Subcutaneous adipose tissue (tissue), 4 donors: ENCODE data around the gene FNBP1L. TPM values are rescaled to one million over a fixed set of nuclear protein-coding genes. Genes with fewer than 3 reads are reported as not detected.

Source experiments
- total RNA-seq, 4 donors: library from RNA; depleted of rRNA; stranded (reverse); fragments of >200 nt; gene quantifications; one replicate each; pipeline ENCODE4 v1.1.0, GENCODE V29; 2016
- TF ChIP-seq, protein P1 (sequence below): fragments of 450-650 bp; IDR thresholded peaks from one replicate; pipeline ENCODE4 v1.5.1; 2016; ENCODE audit warnings: low read depth, mild to moderate bottlenecking, control low read depth, antibody characterized with exemption, moderate library complexity

Gene FNBP1L
- total RNA-seq, 4 donors from 2014 or later: 30.1 to 53.1 (median 38.6) TPM

GRCh38 chr1:93595266-93595665 lies 147.3 kb downstream of the FNBP1L start:
- TF ChIP-seq, protein P1, sequence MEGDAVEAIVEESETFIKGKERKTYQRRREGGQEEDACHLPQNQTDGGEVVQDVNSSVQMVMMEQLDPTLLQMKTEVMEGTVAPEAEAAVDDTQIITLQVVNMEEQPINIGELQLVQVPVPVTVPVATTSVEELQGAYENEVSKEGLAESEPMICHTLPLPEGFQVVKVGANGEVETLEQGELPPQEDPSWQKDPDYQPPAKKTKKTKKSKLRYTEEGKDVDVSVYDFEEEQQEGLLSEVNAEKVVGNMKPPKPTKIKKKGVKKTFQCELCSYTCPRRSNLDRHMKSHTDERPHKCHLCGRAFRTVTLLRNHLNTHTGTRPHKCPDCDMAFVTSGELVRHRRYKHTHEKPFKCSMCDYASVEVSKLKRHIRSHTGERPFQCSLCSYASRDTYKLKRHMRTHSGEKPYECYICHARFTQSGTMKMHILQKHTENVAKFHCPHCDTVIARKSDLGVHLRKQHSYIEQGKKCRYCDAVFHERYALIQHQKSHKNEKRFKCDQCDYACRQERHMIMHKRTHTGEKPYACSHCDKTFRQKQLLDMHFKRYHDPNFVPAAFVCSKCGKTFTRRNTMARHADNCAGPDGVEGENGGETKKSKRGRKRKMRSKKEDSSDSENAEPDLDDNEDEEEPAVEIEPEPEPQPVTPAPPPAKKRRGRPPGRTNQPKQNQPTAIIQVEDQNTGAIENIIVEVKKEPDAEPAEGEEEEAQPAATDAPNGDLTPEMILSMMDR: no peak

- TF ChIP-seq, protein P1: no peak
Observed at GRCh38 chr1:93595743-93596142, 147.8 kb downstream of the FNBP1L start.

- TF ChIP-seq, protein P1: no peak
Observed at GRCh38 chr1:93596329-93597089, 148.6 kb downstream of the FNBP1L start.

- TF ChIP-seq, protein P1: no peak
Observed at GRCh38 chr1:93597709-93598108, 149.8 kb downstream of the FNBP1L start.

- TF ChIP-seq, protein P1: no peak
Observed at GRCh38 chr1:93598396-93598795, 150.5 kb downstream of the FNBP1L start.

GRCh38 chr1:93598861-93599439 lies 151.0 kb downstream of the FNBP1L start:
- TF ChIP-seq, protein P1: no peak

- TF ChIP-seq, protein P1: no peak
Observed at GRCh38 chr1:93599479-93599878, 151.6 kb downstream of the FNBP1L start.
